Measurements from ENCODE around the gene TCFL5. TPM values are rescaled to one million over a fixed set of nuclear protein-coding genes. Genes with fewer than 3 reads are reported as not detected.
A peak's percentile ranks its signal among the peaks of the same experiment; 100 is the strongest.
"Not testable (repeated sequence)": the region's sequence is repeated elsewhere in the genome, so short reads cannot be mapped to it uniquely, and the experiment has no call there.

TCFL5 gene
- total RNA-seq, 1 experiment from 2014 or later: 15.1 TPM

GRCh38 chr20:62875419-62876361, 14.1 kb upstream of the TCFL5 start:
- Histone ChIP-seq H3K36me3 (ENCODE audit: control insufficient read depth, insufficient read depth, low read length) (no peaks in the 10 kb centered on the region), H3K4me3 (ENCODE audit: low read depth, low read length) (no peak overlapping the region), H3K27me3 (replicated peaks; ENCODE audit: control insufficient read depth, insufficient read depth, low read length) (no peaks in the 10 kb centered on the region), H3K4me1 (peaks cover 9% of the 10 kb centered on the region), H3K9me3 (no peaks in the 10 kb centered on the region)
- BruUV-seq (replicated peaks): no TSS peak
- TF ChIP-seq, protein P1, sequence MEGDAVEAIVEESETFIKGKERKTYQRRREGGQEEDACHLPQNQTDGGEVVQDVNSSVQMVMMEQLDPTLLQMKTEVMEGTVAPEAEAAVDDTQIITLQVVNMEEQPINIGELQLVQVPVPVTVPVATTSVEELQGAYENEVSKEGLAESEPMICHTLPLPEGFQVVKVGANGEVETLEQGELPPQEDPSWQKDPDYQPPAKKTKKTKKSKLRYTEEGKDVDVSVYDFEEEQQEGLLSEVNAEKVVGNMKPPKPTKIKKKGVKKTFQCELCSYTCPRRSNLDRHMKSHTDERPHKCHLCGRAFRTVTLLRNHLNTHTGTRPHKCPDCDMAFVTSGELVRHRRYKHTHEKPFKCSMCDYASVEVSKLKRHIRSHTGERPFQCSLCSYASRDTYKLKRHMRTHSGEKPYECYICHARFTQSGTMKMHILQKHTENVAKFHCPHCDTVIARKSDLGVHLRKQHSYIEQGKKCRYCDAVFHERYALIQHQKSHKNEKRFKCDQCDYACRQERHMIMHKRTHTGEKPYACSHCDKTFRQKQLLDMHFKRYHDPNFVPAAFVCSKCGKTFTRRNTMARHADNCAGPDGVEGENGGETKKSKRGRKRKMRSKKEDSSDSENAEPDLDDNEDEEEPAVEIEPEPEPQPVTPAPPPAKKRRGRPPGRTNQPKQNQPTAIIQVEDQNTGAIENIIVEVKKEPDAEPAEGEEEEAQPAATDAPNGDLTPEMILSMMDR (IDR thresholded peaks at IDR 0.05; ENCODE audit: insufficient read depth in 1 of 2, low read depth in 1 of 2, low read length in 1 of 2, severe bottlenecking in 1 of 2, unreplicated experiment in 1 of 2): no peak
- H3K27ac Mint-ChIP-seq (ENCODE audit: unreplicated experiment): peak overlapping the region; percentile 38
- peak; percentile 65 to 80 for DNase-seq
- H3K4me3 Mint-ChIP-seq (ENCODE audit: unreplicated experiment): peak overlapping the region; percentile 44
- H3K27me3 Mint-ChIP-seq (ENCODE audit: insufficient read depth, unreplicated experiment): no peaks in the 10 kb centered on the region
- H3K4me1 Mint-ChIP-seq (ENCODE audit: low read depth, unreplicated experiment): peaks cover 21% of the 10 kb centered on the region
- peaks cover 39% of the 10 kb centered on the region for H3K36me3 Mint-ChIP-seq (ENCODE audit: insufficient read depth, unreplicated experiment)
- intact Hi-C loops (cut with micrococcal nuclease; ENCODE audit: unreplicated experiment): no loop called here
- H3K9me3 Mint-ChIP-seq (ENCODE audit: unreplicated experiment): no peaks in the 10 kb centered on the region
- ChIA-PET CTCF (interaction anchor here (0.6 to 1.2 kb wide), 4 partner anchors 32 to 1121 kb away, joined by 3 to 4 read pairs (median 3); partner anchors contain the start of gene MRGBP), POLR2A (no interaction called here)

DNA sequence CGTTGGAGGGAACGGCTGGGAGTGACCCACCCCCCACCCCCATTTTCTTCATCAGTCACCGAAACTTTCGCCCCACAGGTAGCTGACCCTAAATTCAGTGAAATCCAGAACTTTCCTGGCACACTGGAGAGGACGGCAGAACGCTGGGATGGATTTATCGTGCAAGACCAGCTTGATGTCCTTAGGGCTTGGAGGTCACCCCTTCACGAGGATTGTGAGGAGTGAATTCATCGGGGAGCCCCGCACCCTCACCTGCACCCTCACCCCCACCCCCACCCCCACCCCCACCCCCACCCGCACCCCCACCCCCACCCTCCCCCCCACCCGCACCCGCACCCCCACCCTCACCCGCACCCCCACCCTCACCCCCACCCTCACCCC, 13.3 kb upstream of the TCFL5 start:
- ChIA-PET POLR2A (no interaction called here), CTCF (interaction anchor here (0.6 to 1.2 kb wide), 2 partner anchors 134 to 1122 kb away, joined by 3 to 4 read pairs; no protein-coding TSS in a partner anchor)
- H3K4me3 ChIP-seq (ENCODE audit: low read depth, low read length): no peak overlapping the region
- no peak for DNase-seq
- no peaks in the 10 kb centered on the region for H3K27me3 ChIP-seq (replicated peaks; ENCODE audit: control insufficient read depth, insufficient read depth, low read length)
- H3K27ac Mint-ChIP-seq (ENCODE audit: unreplicated experiment): peak overlapping the region; percentile 38
- intact Hi-C loops (cut with micrococcal nuclease; ENCODE audit: unreplicated experiment): no loop called here
- H3K4me1 ChIP-seq: peaks cover 9% of the 10 kb centered on the region
- H3K36me3 Mint-ChIP-seq (ENCODE audit: insufficient read depth, unreplicated experiment): peaks cover 39% of the 10 kb centered on the region
- H3K36me3 ChIP-seq (ENCODE audit: control insufficient read depth, insufficient read depth, low read length): no peaks in the 10 kb centered on the region
- TF ChIP-seq, protein P1 (IDR thresholded peaks at IDR 0.05; ENCODE audit: insufficient read depth in 1 of 2, low read depth in 1 of 2, low read length in 1 of 2, severe bottlenecking in 1 of 2, unreplicated experiment in 1 of 2): no peak
- H3K4me3 Mint-ChIP-seq (ENCODE audit: unreplicated experiment): peak overlapping the region; percentile 72
- peaks cover 21% of the 10 kb centered on the region for H3K4me1 Mint-ChIP-seq (ENCODE audit: low read depth, unreplicated experiment)
- no peaks in the 10 kb centered on the region for H3K27me3 Mint-ChIP-seq (ENCODE audit: insufficient read depth, unreplicated experiment)
- no TSS peak for BruUV-seq (replicated peaks)
- no peaks in the 10 kb centered on the region for H3K9me3 Mint-ChIP-seq (ENCODE audit: unreplicated experiment)
- peaks cover 4% of the 10 kb centered on the region for H3K9me3 ChIP-seq

DNA sequence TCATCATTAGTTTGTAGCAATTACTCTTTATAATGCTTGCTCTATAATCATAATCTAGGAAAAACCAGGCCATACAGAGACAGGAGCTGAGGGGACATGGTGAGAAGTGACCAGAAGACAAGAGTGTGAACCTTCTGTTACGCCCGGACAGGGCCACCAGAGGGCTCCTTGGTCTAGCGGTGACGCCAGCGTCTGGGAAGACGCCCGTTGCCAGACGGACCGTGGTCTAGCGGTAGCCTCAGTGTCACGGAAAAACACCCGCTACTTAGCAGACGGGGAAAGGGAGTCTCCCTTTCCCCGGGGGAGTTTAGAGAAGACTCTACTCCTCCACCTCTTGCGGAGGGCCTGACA, 12.0 kb upstream of the TCFL5 start:
- H3K27me3 ChIP-seq (replicated peaks; ENCODE audit: control insufficient read depth, insufficient read depth, low read length); H3K36me3 ChIP-seq (ENCODE audit: control insufficient read depth, insufficient read depth, low read length); H3K9me3 Mint-ChIP-seq (ENCODE audit: unreplicated experiment); H3K4me1 ChIP-seq; H3K27me3 Mint-ChIP-seq (ENCODE audit: insufficient read depth, unreplicated experiment); POLR2A ChIA-PET; H3K9me3 ChIP-seq: not testable (repeated sequence)
- TSS peak; percentile 60 for BruUV-seq (replicated peaks)
- peaks cover 21% of the 10 kb centered on the region for H3K4me1 Mint-ChIP-seq (ENCODE audit: low read depth, unreplicated experiment)
- H3K27ac Mint-ChIP-seq (ENCODE audit: unreplicated experiment): peak overlapping the region; percentile 38
- H3K4me3 Mint-ChIP-seq (ENCODE audit: unreplicated experiment): peak overlapping the region; percentile 72
- peak overlapping the region; percentile 15; the same call in 1 of the 2 replicates for H3K4me3 ChIP-seq (ENCODE audit: low read depth, low read length)
- TF ChIP-seq, protein P1 (IDR thresholded peaks at IDR 0.05; ENCODE audit: insufficient read depth in 1 of 2, low read depth in 1 of 2, low read length in 1 of 2, severe bottlenecking in 1 of 2, unreplicated experiment in 1 of 2): peak; percentile 82 to 92
- CTCF ChIA-PET: interaction anchor here (0.6 to 1.9 kb wide), 2 partner anchors 12 to 135 kb away, joined by 7 to 9 read pairs; partner anchors contain the start of gene TCFL5
- DNase-seq: peak; percentile 91 to 93
- H3K36me3 Mint-ChIP-seq (ENCODE audit: insufficient read depth, unreplicated experiment): peaks cover 32% of the 10 kb centered on the region
- intact Hi-C loops (cut with micrococcal nuclease; ENCODE audit: unreplicated experiment): loop anchor here (2.0 kb wide), 1 partner anchor 135 kb away; no protein-coding TSS in a partner anchor

Measured in Caco-2 (cell line).